Thyroid gland (tissue), 4 donors: Measurements from ENCODE around the gene OR2G6.
"Not testable (repeated sequence)": the region's sequence is repeated elsewhere in the genome, so short reads cannot be mapped to it uniquely, and the experiment has no call there.

Experiments
- CTCF ChIP-seq, 6 experiments: fragments of 200-600 bp in 3 of 6; fragments of 450-650 bp in 3 of 6; sonication (generic) in 3 of 6; IDR thresholded peaks; one replicate each; pipeline ENCODE4 v1.5.1; 2016 to 2019; ENCODE audit warnings: antibody characterized with exemption in 6 of 6, mild to moderate bottlenecking in 2 of 6, inconsistent platforms in 1 of 6, moderate library complexity in 1 of 6
- POLR2A ChIP-seq, 2 donors: fragments of 450-650 bp; IDR thresholded peaks; one replicate each; pipeline ENCODE4 v1.6.1; 2017; ENCODE audit warnings: antibody characterized with exemption in 2 of 2, mild to moderate bottlenecking in 2 of 2, moderate library complexity in 1 of 2

- not testable (repeated sequence) for TF ChIP-seq CTCF, POLR2A (IDR thresholded peaks at IDR 0.05)
These were observed 61.2 kb downstream of the OR2G6 start for GRCh38 chr1:248569049-248569448.
